GM18498 (cell line): ENCODE data around the gene PCDH10.

Source experiments
- ATAC-seq: cut with Tn5 transposase; IDR thresholded peaks from one replicate; pipeline ENCODE4 v1.9.1; 2021; ENCODE audit warnings: mild to moderate bottlenecking, moderate library complexity; ENCODE audit not compliant: unreplicated experiment

Gene PCDH10, protein sequence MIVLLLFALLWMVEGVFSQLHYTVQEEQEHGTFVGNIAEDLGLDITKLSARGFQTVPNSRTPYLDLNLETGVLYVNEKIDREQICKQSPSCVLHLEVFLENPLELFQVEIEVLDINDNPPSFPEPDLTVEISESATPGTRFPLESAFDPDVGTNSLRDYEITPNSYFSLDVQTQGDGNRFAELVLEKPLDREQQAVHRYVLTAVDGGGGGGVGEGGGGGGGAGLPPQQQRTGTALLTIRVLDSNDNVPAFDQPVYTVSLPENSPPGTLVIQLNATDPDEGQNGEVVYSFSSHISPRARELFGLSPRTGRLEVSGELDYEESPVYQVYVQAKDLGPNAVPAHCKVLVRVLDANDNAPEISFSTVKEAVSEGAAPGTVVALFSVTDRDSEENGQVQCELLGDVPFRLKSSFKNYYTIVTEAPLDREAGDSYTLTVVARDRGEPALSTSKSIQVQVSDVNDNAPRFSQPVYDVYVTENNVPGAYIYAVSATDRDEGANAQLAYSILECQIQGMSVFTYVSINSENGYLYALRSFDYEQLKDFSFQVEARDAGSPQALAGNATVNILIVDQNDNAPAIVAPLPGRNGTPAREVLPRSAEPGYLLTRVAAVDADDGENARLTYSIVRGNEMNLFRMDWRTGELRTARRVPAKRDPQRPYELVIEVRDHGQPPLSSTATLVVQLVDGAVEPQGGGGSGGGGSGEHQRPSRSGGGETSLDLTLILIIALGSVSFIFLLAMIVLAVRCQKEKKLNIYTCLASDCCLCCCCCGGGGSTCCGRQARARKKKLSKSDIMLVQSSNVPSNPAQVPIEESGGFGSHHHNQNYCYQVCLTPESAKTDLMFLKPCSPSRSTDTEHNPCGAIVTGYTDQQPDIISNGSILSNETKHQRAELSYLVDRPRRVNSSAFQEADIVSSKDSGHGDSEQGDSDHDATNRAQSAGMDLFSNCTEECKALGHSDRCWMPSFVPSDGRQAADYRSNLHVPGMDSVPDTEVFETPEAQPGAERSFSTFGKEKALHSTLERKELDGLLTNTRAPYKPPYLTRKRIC

DNA sequence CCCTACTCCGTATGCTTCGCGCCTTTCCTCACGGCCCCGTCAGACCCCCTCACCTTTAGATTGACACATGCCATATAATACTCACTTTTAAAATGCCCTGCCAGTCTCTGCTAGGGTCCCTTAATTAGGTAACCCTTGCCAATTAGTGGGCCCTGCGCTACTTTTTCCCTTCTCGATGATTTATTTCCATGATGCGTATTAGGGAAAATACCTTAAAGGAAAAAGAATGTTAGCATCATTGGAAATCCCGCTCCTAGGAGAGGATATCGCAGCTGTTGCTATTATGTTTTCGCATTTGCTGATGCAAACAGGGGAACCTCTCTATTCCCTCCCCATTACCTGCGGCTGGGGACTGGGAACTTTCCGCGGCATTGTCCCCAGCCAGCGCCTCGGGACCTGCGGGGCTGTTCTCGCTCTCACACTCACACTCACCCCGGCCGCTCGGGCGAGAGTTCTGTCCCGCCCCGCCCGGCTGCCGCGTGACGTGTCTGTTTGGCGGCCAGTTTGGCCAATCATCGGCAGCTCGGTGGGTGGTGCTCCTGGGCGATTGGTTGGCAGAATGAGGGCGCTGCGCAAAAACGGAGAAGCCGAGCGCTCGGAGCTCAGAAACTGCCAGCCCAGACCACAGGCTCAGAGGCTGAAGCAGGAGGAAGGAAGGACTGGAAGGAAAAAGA lies at the start of gene PCDH10:
Gene PCDH10, plus strand, starts transcription at position 605 of the 674 bp plus-strand sequence. CDS start 847 bp downstream, outside the sequence.
- ATAC-seq, result peak; percentile 87

DNA sequence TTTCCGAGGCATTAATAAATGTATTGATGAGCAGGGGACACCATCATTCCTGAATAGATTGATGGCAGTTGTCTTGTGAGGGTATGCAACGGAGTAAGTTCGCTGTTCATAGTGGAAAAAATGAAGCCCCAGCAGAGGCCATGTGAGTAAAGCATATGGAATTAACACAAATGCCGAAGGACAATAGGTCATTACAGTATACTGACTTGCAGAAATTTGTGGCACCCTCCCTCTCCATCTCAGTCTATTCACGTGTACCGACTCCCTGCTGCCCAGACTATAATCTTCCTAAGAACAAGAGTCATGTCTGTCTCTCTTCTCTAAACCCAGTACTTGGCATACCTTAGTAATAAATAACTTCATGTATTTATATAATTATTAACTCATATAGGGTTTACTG lies 47.1 kb upstream of the PCDH10 start:
- no peak for ATAC-seq

DNA sequence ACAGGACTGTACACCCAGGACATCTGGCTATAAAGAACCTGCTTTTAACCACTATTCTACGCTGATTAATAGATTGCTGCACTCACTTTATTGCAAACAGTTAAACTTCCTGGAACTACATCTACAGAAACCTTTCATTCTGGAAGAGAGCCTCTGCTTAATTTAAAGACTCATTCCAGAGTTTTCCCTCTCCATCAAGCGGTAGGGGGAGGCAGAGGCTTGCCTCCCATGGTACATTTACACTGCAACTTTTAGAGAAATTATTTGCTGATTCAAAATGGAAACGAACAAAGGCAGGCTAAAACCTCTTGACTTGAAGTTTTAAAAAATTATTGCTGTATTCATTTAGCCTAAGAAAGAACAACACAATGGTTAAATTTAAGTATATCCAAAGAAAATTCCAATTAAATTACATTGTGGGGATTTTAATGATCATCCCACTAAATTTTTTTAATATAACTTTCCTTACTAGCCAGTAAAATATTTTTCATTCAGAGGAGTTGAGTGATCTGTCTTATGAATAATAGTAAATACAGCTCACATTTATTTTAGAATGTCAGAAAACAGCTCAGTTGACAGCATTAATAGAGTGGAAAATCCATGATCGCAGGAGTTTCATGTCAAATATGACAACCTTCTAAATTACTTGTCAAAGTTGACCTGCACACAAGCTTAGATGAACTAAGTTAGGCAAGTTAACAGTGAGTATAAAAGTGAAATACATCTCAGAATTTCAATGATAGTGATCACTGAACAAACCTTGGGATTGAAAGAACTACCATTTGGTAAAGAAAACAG lies 46.3 kb upstream of the PCDH10 start:
- no peak for ATAC-seq

DNA sequence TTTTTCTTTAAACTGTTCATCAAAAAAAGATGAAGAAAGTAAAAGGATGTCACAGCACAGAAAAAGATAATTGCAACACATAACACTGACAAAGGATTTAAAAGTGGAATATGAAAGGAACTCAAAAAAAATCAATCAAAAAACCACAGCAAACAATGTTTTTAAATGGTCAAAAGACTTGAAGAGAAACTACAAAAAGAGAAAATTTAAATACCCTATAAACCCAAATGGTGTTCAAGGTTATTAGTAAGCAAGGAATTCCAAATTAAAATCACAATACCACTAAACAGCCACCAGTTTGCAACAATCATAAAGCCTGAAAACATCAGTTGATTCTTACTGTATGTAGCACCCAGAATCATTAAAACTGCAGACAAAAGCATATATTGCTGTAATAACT lies 36.5 kb upstream of the PCDH10 start:
- ATAC-seq, result no peak

DNA sequence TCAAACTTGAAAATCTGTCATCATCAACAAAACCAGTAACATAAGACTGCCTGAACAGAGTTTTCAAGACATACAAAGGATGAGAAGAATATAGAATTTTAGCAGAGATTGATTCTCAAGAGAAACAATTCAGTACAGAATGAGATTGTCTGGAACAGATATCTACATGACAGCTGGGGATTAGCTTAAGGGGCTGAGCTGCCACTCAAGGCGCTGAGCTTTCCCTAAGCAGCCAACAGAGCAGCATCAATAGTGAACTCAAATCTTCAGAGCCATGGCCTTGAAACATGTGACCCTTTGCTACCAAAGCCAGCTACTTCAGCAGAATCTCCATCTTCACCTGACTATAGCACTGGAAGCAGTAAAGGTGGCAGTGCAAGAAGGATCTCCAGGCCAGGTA lies 24.3 kb upstream of the PCDH10 start:
- ATAC-seq, result no peak

DNA sequence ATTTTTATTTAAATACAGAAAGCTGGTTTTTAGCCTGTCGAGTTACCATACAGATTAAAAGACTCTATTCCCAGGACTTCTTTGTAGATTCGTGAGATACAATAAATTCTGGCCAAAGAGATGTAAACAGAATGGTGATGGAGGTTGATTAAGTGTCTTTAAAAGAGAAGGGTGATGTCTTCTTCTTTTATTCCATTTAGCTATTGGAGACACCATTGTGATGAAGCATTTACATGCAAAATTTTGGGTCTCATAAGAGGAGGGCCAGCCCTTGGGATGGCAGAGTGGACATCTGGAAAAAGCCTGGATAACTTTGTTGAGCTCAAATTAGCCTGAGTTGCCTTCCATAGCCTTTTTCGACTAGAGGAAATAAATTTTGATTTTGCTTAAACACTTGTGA lies 21.6 kb upstream of the PCDH10 start:
- no peak for ATAC-seq

DNA sequence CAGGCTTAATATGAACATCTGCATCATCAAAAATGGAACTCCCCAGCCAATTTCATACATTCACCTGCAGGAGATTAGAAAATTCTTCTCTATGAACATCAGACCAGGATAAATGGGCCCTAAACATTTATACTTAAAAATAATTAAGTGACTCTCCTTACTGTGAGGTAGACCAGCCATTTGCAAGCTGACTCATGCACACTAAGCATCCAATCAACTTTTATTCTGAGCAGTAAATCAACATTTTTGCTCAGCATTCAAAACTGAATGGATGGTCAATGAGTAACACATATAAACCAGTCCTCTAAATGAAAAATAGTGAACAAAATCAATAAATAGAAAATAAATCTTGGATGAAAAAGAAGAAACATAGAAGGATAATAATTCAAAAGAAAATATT lies 19.9 kb upstream of the PCDH10 start:
- no peak for ATAC-seq

DNA sequence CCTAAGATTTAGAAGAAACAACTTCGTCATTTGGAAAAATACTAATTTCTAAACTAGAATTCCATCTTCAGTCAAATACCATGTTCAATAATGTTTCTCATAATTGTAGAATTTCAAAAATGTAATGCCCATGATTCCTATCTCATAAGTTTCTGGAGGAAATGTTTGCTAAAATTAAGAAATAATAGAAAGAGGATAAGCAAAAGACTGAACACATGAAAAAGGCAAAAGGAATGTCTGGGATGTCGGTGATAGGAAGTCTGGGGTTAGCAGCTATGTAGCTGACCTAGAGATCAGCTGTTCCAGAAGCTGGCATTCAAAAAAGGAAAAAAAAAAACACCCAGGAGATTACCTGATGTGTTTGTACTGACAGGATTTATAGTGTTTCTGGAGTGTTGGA lies 18.9 kb upstream of the PCDH10 start:
- no peak for ATAC-seq

DNA sequence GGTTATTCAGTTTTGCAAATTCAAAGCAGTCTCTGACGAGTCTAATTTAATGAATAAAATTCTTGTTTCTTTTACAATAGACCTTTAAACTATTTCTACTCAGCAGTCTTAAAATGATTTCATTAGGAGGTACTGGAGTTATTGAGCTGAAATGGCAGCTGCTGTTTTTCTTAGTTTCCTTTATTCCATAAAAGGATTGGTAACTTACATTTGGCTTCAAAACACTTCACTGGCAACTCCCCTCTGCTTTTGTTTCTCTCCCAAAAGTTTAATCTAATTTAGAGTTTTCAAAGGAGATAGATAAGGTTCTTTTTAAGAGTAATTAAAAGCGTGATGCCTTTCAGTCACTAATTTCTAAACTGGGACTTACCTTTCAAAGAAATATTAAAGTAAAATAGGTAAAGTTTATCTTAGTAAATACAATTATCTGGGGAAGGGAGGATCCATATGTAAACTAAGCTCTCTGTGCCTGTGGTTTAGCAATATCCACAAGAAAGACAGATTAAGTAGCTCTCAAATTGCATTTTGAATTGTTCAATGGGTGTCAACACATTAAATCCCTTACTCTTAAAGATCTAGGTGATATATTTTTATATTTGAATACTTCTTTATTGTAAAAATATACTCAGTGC lies 17.1 kb upstream of the PCDH10 start:
- ATAC-seq, result no peak

DNA sequence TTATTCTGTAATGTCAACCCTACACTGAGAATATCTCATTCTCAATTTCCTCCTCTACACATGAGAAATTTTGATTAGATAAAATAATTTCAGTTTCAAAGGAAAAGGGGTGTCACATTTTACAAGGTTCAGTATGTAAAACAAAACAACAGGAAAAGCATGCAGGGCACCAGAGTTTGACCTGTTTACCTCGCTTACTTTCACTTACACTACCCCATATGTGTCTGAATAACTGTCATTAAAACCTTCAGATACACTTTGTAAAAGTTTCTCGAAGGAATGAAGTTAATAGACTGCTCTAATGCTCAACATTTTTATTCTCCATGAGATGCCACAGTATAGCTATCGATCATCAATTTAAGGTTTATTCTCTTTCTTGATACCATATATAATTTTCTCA lies 12.3 kb upstream of the PCDH10 start:
- no peak for ATAC-seq

DNA sequence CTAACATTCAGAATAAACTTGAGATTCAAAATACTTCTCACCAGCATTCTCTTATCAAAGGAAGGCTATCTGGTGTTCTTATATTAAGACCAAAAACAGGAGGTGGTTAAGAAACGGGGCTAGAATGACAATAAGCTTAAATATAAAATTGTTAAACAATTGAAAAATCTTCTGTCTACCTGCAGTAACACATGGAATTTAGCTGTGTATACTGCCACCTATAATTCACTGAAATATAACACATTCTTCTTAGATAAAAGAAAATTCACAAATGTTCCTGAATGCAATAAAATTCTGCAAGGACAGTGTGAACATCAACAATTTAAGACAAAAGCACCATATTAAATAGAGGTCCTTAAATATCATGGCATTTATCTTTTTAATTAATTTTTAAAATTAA lies 11.5 kb upstream of the PCDH10 start:
- ATAC-seq, result no peak

DNA sequence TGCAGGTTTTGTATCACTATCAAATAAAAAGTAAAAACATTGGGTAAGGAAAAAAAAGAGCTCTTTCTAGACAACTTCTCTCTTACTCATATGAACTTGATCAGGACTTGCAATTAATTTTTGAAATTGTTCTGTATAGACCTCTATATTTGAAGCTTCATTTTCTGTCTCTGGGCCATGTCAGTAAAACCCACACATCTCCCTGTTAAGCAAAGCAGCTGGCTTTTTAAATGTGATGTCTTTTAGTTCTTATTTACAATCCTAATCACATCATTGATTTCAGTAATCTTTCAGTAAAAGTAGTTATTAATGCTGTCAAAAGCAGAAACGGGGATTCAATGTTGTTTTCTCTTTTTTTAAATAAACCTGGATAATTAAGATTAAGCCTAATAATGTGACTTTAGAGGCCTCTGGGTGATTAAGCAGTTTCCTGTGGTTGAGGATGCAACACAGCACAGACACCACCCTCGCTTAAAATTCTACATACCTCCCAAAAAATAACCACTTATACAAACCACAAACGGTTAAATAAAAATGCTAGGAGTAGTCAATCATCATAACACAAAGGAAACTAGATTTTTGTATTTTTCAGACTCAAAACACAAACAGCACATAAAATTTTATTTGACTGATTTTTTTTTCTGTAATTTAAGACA lies 5.2 kb upstream of the PCDH10 start:
- ATAC-seq, result no peak

DNA sequence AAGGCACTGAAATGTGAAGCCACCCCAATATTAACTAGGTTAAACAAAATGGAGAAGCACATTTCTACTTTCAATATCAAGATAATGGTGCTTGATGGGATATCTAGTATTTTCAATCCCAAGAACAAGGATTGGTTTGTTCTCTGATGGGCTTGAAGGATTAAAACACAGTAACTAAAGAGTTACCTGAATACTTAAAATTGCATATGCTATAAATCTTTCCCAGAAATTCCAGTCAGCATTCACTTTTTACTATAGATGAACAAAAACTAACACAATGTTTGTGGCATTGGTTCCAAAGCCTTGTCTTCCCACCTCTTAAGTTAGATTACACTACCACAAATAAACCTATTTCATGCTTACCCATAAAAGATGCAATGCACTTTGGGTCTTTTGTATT lies 3.9 kb upstream of the PCDH10 start:
- ATAC-seq, result no peak

DNA sequence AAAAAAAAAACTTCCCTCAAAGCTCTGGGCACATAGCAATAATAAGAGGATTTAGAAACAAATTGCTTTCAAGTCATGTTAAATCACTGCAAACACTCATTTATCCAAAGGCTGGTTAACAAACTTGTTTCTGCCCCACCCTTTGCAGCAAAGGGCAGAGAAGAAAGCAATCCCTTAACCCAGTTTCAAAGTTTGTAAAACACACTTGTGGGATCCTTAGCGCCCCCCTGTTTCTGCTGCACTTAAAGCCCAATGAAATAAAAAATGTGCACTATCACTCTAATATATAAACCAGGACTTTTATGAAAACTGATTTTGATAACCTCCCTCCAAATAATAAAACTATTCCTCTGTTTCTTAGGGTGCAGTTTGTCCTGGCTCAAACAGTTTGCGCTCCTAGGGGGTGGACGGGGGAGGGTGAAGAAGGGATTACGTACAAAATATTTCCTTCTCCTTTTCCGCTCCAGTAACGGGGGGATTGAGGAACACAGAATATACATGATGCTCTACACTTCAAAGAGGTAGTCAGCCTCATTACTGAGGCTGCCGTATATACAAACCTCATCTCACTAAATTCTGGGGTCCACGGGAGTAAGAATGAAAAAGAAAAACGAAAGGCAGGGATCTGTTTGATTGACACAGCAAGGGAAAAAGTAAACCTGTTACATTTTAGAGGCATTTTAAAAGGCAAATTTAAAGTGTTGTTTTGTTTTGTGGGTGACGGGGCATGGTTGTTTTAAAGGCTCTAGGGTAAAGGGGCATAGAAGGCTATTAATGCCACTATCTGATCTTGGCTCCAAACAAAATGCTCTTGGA lies 3.1 kb upstream of the PCDH10 start:
- no peak for ATAC-seq

DNA sequence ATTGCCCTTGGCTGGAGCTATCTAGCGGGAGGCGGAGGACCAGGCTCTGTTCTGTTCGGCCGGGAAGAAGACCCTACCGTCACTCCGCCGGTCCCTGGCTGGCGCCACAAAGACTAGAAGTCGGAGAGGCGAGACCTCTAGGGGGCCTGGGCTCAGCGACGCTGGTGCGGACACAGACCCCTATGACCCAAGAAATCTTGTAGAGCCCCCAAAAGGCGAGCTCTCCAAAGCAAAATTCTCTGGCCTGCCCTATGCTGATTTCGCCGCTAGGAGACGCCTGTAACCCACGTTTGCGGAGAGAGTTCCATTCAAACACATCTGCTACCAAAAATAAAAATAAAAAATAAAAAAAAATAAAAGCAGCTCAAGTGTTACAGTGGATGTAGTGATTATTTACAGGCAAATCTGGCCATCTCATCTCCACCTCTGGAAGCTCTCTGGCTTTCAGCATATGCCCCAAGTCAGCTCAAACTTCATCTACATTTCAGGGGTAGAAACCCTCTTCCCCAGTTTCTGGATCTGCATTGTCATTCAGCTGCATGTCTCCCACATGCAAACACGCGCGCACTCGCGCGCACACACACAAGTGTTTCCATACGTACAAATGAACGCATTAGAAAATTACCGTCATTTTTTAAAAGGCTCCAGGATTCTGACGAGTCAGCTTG lies 2.4 kb upstream of the PCDH10 start:
- ATAC-seq, result peak; percentile 47

DNA sequence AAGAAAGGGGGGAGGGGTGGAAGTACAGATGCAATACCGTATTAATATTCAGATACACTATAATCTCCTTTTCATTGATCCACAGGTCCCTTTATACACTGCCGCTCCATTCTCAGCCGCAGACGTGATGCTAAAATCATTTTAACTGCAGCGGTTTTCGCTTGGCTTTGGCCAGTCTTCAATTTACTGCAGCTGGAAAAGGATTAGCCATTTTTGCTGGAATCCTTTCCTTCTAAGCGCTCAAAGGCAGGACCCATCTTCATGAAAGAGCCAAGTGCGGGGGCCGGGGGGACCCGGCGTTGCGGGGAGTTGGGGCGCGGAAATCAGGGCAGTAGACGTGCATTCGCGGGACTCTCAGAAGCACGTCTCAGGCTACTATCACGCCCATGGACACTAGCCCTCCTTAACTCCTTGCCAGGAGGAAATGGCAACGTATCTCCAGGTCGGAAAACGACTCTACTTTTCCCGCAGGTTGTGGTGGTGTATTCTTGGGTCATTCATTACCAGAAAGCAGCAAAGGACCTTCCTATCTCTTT lies 1.7 kb upstream of the PCDH10 start:
- no peak for ATAC-seq

DNA sequence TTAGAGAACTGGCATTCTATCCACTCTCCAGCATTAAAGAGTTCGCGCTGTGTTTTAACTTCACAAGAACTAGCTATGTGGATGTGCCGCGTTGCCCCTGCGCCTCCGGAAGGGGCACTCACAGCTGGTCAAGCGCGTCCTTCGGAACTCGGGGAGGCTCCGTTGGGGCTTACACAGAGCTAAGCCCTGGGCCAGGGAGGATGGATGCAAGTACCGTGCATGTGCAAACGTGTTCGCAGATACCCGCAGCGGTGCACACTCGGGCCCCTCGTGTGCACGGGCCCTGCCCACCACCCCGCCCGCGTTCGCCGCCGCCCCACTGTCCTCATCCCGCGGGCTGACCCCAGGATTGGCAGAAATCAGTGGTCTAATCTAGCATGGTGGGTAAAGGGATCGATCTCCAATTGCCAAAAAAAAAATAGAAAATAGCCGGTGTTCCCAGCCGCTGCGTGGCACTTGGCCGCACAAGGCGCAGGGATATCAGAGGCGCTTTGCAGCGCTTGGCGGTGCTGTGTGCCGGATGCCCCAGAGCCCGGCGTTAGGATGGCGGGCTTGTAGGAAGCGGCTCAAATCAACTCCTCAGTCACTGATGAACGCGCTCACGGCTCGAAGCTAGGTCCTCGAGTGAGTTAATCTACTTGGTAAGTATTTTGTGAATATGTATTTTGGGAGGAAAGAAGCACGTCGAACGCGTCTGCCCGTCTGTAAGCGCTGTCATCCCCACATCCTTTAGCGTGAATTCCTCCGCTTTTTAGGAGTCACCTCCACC lies 989 bp upstream of the PCDH10 start:
- no peak for ATAC-seq
